ENCODE results near the gene IGLL5.
"Not testable (repeated sequence)": the region's sequence is repeated elsewhere in the genome, so short reads cannot be mapped to it uniquely, and the experiment has no call there.

IGLL5 gene

GRCh38 chr22:22904736-22905135, 17.1 kb downstream of the IGLL5 start:
- no CpG with 5 or more reads among the region's 5 CpGs for WGBS (ENCODE audit: extremely low coverage, insufficient coverage, insufficient read length)

GRCh38 chr22:22906391-22906790, 18.8 kb downstream of the IGLL5 start:
- H3K9me3 ChIP-seq (ENCODE audit: insufficient read depth, low read depth, low read length): peaks cover 18% of the 10 kb centered on the region
- H3K27me3 ChIP-seq (ENCODE audit: insufficient read depth, low read length); H3K9ac ChIP-seq (ENCODE audit: low read length); H4K8ac ChIP-seq (ENCODE audit: low read depth, low read length); H3K79me1 ChIP-seq (ENCODE audit: low read length); H3K36me3 ChIP-seq (ENCODE audit: control insufficient read depth in 1 of 2, insufficient read depth in 2 of 2, low read length in 2 of 2); H2BK12ac ChIP-seq (ENCODE audit: low read length); H4K12ac ChIP-seq (ENCODE audit: low read depth, low read length); H2AK5ac ChIP-seq (ENCODE audit: low read length); H3K4me2 ChIP-seq (ENCODE audit: low read length); DNase-seq; H3K18ac ChIP-seq (ENCODE audit: low read length); H3K27ac ChIP-seq (ENCODE audit: low read depth, low read length); H3K4me3 ChIP-seq (ENCODE audit: low read depth, low read length); H2BK5ac ChIP-seq (ENCODE audit: low read depth, low read length, poor library complexity); H3K23ac ChIP-seq (ENCODE audit: low read length); H3K79me2 ChIP-seq (ENCODE audit: control insufficient read depth, insufficient read depth, low read length, poor library complexity); H4K91ac ChIP-seq (ENCODE audit: low read depth, low read length); H2AFZ ChIP-seq (ENCODE audit: insufficient read depth, low read length, poor library complexity); H3K14ac ChIP-seq (ENCODE audit: low read length); H3K4me1 ChIP-seq (ENCODE audit: control insufficient read depth in 1 of 2, insufficient read depth in 2 of 2, low read length in 2 of 2); H2BK120ac ChIP-seq (ENCODE audit: insufficient read depth, low read length, poor library complexity); H3K4ac ChIP-seq (ENCODE audit: low read depth, low read length): not testable (repeated sequence)
- no CpG with 5 or more reads among the region's 10 CpGs for WGBS (ENCODE audit: extremely low coverage, insufficient coverage, insufficient read length)

More at GRCh38 chr22:22904736-22905135, 17.1 kb downstream of the IGLL5 start:
- not testable (repeated sequence) for H3K36me3 ChIP-seq (ENCODE audit: control insufficient read depth in 1 of 2, insufficient read depth in 2 of 2, low read length in 2 of 2); H2BK120ac ChIP-seq (ENCODE audit: insufficient read depth, low read length, poor library complexity); H3K27ac ChIP-seq (ENCODE audit: low read depth, low read length); H3K79me1 ChIP-seq (ENCODE audit: low read length); H3K14ac ChIP-seq (ENCODE audit: low read length); H3K23ac ChIP-seq (ENCODE audit: low read length); H2BK12ac ChIP-seq (ENCODE audit: low read length); H4K8ac ChIP-seq (ENCODE audit: low read depth, low read length); H3K27me3 ChIP-seq (ENCODE audit: insufficient read depth, low read length); H3K4me1 ChIP-seq (ENCODE audit: control insufficient read depth in 1 of 2, insufficient read depth in 2 of 2, low read length in 2 of 2); H3K9me3 ChIP-seq (ENCODE audit: insufficient read depth, low read depth, low read length); H3K18ac ChIP-seq (ENCODE audit: low read length); H3K79me2 ChIP-seq (ENCODE audit: control insufficient read depth, insufficient read depth, low read length, poor library complexity); H3K4me2 ChIP-seq (ENCODE audit: low read length); H3K9ac ChIP-seq (ENCODE audit: low read length); H3K4me3 ChIP-seq (ENCODE audit: low read depth, low read length); H4K12ac ChIP-seq (ENCODE audit: low read depth, low read length); DNase-seq; H2AK5ac ChIP-seq (ENCODE audit: low read length); H2AFZ ChIP-seq (ENCODE audit: insufficient read depth, low read length, poor library complexity); H4K91ac ChIP-seq (ENCODE audit: low read depth, low read length); H3K4ac ChIP-seq (ENCODE audit: low read depth, low read length); H2BK5ac ChIP-seq (ENCODE audit: low read depth, low read length, poor library complexity)

GRCh38 chr22:22906907-22907550, 19.4 kb downstream of the IGLL5 start:
- no peak overlapping the region for H2AFZ ChIP-seq (ENCODE audit: insufficient read depth, low read length, poor library complexity)
- H4K8ac ChIP-seq (ENCODE audit: low read depth, low read length): no peak overlapping the region
- H3K9ac ChIP-seq (ENCODE audit: low read length): no peak overlapping the region
- H3K23ac ChIP-seq (ENCODE audit: low read length): no peak overlapping the region
- H3K9me3 ChIP-seq (ENCODE audit: insufficient read depth, low read depth, low read length): peaks cover 21% of the 10 kb centered on the region
- no peak overlapping the region for H3K4ac ChIP-seq (ENCODE audit: low read depth, low read length)
- H2AK5ac ChIP-seq (ENCODE audit: low read length): no peak overlapping the region
- no peaks in the 10 kb centered on the region for H3K36me3 ChIP-seq (ENCODE audit: control insufficient read depth in 1 of 2, insufficient read depth in 2 of 2, low read length in 2 of 2)
- H3K27me3 ChIP-seq (ENCODE audit: insufficient read depth, low read length): no peaks in the 10 kb centered on the region
- no peaks in the 10 kb centered on the region for H3K4me1 ChIP-seq (ENCODE audit: control insufficient read depth in 1 of 2, insufficient read depth in 2 of 2, low read length in 2 of 2)
- H4K12ac ChIP-seq (ENCODE audit: low read depth, low read length): no peak overlapping the region
- no peak overlapping the region for H3K4me2 ChIP-seq (ENCODE audit: low read length)
- no peak overlapping the region for H2BK120ac ChIP-seq (ENCODE audit: insufficient read depth, low read length, poor library complexity)
- no CpG with 5 or more reads among the region's 8 CpGs for WGBS (ENCODE audit: extremely low coverage, insufficient coverage, insufficient read length)
- no peak overlapping the region for H4K91ac ChIP-seq (ENCODE audit: low read depth, low read length)
- no peak overlapping the region for H3K4me3 ChIP-seq (ENCODE audit: low read depth, low read length)
- H3K79me2 ChIP-seq (ENCODE audit: control insufficient read depth, insufficient read depth, low read length, poor library complexity): no peaks in the 10 kb centered on the region
- H2BK12ac ChIP-seq (ENCODE audit: low read length): no peak overlapping the region
- H3K27ac ChIP-seq (ENCODE audit: low read depth, low read length): no peak overlapping the region
- no peaks in the 10 kb centered on the region for H3K79me1 ChIP-seq (ENCODE audit: low read length)
- H3K14ac ChIP-seq (ENCODE audit: low read length): no peak overlapping the region
- no peak for DNase-seq
- no peak overlapping the region for H2BK5ac ChIP-seq (ENCODE audit: low read depth, low read length, poor library complexity)
- no peak overlapping the region for H3K18ac ChIP-seq (ENCODE audit: low read length)

GRCh38 chr22:22907551-22908494, 20.2 kb downstream of the IGLL5 start:
- Histone ChIP-seq H2AK5ac (ENCODE audit: low read length) (no peak overlapping the region), H2BK12ac (ENCODE audit: low read length) (no peak overlapping the region), H3K79me2 (ENCODE audit: control insufficient read depth, insufficient read depth, low read length, poor library complexity) (no peaks in the 10 kb centered on the region), H3K79me1 (ENCODE audit: low read length) (no peaks in the 10 kb centered on the region), H3K9me3 (ENCODE audit: insufficient read depth, low read depth, low read length) (peaks cover 18% of the 10 kb centered on the region), H2BK5ac (ENCODE audit: low read depth, low read length, poor library complexity) (no peak overlapping the region), H4K91ac (ENCODE audit: low read depth, low read length) (no peak overlapping the region), H4K12ac (ENCODE audit: low read depth, low read length) (no peak overlapping the region), H3K4me3 (ENCODE audit: low read depth, low read length) (no peak overlapping the region), H3K23ac (ENCODE audit: low read length) (no peak overlapping the region), H3K14ac (ENCODE audit: low read length) (no peak overlapping the region), H2BK120ac (ENCODE audit: insufficient read depth, low read length, poor library complexity) (no peak overlapping the region), H3K9ac (ENCODE audit: low read length) (no peak overlapping the region), H3K36me3 (ENCODE audit: control insufficient read depth in 1 of 2, insufficient read depth in 2 of 2, low read length in 2 of 2) (no peaks in the 10 kb centered on the region), H3K27ac (ENCODE audit: low read depth, low read length) (no peak overlapping the region), H3K4ac (ENCODE audit: low read depth, low read length) (no peak overlapping the region), H3K4me2 (ENCODE audit: low read length) (no peak overlapping the region), H4K8ac (ENCODE audit: low read depth, low read length) (no peak overlapping the region), H3K18ac (ENCODE audit: low read length) (no peak overlapping the region), H2AFZ (ENCODE audit: insufficient read depth, low read length, poor library complexity) (no peak overlapping the region), H3K4me1 (ENCODE audit: control insufficient read depth in 1 of 2, insufficient read depth in 2 of 2, low read length in 2 of 2) (no peaks in the 10 kb centered on the region), H3K27me3 (ENCODE audit: insufficient read depth, low read length) (no peaks in the 10 kb centered on the region)
- no peak for DNase-seq
- no CpG with 5 or more reads among the region's 9 CpGs for WGBS (ENCODE audit: extremely low coverage, insufficient coverage, insufficient read length)

All from trophoblast cell (in vitro differentiated cells and primary cell).